Measurements from ENCODE around the gene RAB11FIP3. TPM values are rescaled to one million over a fixed set of nuclear protein-coding genes. Genes with fewer than 3 reads are reported as not detected.
"Not testable (repeated sequence)": the region's sequence is repeated elsewhere in the genome, so short reads cannot be mapped to it uniquely, and the experiment has no call there.

Gene RAB11FIP3
- total RNA-seq, 3 donors from 2014 or later, result 22.0 to 44.6 (median 24.5) TPM

DNA sequence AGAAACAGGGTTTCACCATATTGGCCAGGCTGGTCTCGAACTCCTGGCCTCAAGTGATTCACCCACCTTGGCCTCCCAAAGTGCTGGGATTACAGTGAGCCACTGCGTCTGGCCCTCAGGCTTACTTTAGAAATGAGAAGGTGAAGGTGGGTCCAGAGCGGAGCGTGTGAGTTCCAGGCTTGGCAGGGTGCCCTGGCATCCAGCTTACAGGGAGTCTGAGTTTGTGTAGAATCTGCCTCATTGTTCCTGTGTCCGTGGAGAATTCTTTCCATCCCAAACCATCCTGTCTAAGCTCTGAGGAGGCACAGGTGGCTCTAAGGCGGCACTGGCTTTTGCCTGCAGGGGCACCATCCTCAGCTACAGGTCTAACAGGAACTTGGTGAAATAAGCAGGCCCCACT, 50.6 kb downstream of the RAB11FIP3 start:
- H3K4me1 ChIP-seq, result no peaks in the 10 kb centered on the region
- no peaks in the 10 kb centered on the region for H3K9me3 ChIP-seq
- H3K4me3 ChIP-seq, result no peak overlapping the region
- intact Hi-C loops (cut with DNase I; ENCODE audit: low total_unique reads), result no loop called here
- TF ChIP-seq, protein P1, sequence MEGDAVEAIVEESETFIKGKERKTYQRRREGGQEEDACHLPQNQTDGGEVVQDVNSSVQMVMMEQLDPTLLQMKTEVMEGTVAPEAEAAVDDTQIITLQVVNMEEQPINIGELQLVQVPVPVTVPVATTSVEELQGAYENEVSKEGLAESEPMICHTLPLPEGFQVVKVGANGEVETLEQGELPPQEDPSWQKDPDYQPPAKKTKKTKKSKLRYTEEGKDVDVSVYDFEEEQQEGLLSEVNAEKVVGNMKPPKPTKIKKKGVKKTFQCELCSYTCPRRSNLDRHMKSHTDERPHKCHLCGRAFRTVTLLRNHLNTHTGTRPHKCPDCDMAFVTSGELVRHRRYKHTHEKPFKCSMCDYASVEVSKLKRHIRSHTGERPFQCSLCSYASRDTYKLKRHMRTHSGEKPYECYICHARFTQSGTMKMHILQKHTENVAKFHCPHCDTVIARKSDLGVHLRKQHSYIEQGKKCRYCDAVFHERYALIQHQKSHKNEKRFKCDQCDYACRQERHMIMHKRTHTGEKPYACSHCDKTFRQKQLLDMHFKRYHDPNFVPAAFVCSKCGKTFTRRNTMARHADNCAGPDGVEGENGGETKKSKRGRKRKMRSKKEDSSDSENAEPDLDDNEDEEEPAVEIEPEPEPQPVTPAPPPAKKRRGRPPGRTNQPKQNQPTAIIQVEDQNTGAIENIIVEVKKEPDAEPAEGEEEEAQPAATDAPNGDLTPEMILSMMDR (IDR thresholded peaks at IDR 0.05), result no peak
- TF ChIP-seq POLR2A (IDR thresholded peaks at IDR 0.05) (no peak), POLR2AphosphoS5 (IDR thresholded peaks at IDR 0.05) (no peak)
- no peaks in the 10 kb centered on the region for H3K36me3 ChIP-seq
- H3K27ac ChIP-seq, result no peak overlapping the region
- no peak for DNase-seq (ENCODE audit: low spot score in 2 of 2)
- H3K27me3 ChIP-seq, result no peaks in the 10 kb centered on the region

DNA sequence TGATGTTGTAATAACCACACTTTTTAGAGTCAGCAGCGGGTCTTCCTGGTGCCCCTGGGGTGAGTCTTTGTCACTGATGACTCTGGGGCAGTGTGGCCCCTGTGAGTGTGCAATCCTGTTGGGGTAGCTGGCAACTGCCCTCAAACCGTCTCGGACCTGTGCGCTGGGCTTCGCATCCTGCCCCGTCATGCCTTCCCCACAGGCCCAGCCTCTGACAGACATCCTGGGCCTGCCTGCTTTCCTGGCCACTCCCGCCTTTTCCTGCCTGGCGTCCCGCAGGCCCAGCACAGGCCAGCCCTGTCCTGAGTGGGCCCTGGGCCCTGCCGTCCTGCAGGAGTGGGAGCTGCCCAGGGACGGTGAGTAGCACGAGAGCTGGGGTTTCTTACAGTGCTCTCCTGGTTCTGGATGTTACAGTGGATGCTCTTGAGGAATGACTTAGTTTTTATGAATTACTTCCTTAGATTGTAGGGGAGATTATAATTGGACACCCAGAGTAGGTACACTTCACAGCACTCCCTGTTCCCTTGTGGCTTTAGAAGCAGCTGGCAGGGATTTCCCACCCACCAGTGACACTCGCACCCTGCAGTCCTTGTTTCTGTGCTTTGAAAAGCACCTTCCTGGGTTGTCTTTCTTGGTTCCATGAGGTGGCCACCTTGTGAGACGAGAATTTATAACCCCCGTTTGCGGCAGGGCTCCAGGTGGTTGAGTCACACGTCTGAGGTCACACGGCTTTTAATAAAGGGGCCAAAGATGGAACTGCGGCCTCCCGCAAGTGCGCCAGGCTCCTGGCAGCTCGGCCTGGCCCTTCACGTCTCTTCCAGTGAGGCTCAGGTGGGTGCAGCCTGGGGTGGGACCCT, 52.1 kb downstream of the RAB11FIP3 start:
- no peak overlapping the region for H3K4me3 ChIP-seq
- no peaks in the 10 kb centered on the region for H3K27me3 ChIP-seq
- no peaks in the 10 kb centered on the region for H3K36me3 ChIP-seq
- no peaks in the 10 kb centered on the region for H3K9me3 ChIP-seq
- DNase-seq (ENCODE audit: low spot score in 2 of 2), result no peak
- TF ChIP-seq POLR2A (IDR thresholded peaks at IDR 0.05) (no peak), POLR2AphosphoS5 (IDR thresholded peaks at IDR 0.05) (no peak)
- TF ChIP-seq, protein P1 (IDR thresholded peaks at IDR 0.05), result no peak
- no peaks in the 10 kb centered on the region for H3K4me1 ChIP-seq
- intact Hi-C loops (cut with DNase I; ENCODE audit: low total_unique reads), result no loop called here
- H3K27ac ChIP-seq, result no peak overlapping the region

DNA sequence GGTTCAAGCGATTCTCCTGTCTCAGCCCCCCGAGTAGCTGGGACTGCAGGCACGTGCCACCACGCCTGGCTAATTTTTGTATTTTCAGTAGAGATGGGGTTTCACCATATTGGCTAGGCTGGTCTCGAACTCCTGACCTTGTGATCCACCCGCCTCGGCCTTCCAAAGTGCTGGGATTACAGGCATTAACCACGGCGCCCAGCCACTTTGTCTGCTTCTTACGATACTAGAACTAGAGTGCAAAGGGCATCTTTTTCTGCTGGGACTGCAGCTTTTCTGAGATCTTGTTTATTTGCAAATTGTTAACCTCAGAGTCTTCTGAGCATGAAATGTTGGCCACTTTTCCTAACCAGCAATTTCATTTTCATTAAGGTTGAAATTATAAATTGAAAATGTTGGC, 52.8 kb downstream of the RAB11FIP3 start:
- DNase-seq (ENCODE audit: low spot score in 2 of 2); intact Hi-C loops (cut with DNase I; ENCODE audit: low total_unique reads); H3K4me1 ChIP-seq; H3K36me3 ChIP-seq; H3K9me3 ChIP-seq; H3K27ac ChIP-seq; H3K4me3 ChIP-seq; H3K27me3 ChIP-seq: not testable (repeated sequence)

DNA sequence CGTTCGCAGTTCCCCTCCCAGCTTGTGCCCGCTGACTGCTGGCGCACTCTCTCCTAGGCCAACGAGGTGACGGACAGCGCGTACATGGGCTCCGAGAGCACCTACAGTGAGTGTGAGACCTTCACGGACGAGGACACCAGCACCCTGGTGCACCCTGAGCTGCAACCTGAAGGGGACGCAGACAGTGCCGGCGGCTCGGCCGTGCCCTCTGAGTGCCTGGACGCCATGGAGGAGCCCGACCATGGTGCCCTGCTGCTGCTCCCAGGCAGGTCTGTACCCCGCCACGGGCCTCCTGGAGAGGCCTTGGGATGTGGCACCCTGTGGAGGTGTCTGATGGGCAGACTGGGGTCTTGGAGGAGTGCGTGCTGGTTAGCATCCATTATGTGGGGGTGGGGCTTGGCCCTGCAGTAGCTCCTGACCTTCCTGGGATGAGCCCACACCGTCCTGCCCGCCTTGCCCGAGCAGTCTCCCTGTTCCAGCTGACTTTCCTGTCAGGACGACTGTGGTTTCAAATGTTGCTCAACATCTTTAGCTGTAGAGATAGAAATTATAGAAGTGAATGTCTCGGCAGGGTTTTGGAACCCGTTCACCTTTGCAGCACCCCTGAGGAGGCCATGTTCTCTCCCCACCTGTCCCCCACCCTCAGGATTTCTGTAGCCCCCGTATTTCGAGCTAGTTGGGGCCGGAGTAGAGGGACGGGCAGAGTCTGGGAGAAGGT, 57.2 kb downstream of the RAB11FIP3 start:
- Histone ChIP-seq H3K27me3 (no peaks in the 10 kb centered on the region), H3K36me3 (no peaks in the 10 kb centered on the region), H3K4me3 (no peak overlapping the region), H3K4me1 (no peaks in the 10 kb centered on the region), H3K27ac (no peak overlapping the region), H3K9me3 (no peaks in the 10 kb centered on the region)
- intact Hi-C loops (cut with DNase I; ENCODE audit: low total_unique reads), result no loop called here
- DNase-seq (ENCODE audit: low spot score in 2 of 2), result no peak
- TF ChIP-seq POLR2AphosphoS5 (IDR thresholded peaks at IDR 0.05) (no peak), POLR2A (IDR thresholded peaks at IDR 0.05) (no peak)
- TF ChIP-seq, protein P1 (IDR thresholded peaks at IDR 0.05), result no peak

DNA sequence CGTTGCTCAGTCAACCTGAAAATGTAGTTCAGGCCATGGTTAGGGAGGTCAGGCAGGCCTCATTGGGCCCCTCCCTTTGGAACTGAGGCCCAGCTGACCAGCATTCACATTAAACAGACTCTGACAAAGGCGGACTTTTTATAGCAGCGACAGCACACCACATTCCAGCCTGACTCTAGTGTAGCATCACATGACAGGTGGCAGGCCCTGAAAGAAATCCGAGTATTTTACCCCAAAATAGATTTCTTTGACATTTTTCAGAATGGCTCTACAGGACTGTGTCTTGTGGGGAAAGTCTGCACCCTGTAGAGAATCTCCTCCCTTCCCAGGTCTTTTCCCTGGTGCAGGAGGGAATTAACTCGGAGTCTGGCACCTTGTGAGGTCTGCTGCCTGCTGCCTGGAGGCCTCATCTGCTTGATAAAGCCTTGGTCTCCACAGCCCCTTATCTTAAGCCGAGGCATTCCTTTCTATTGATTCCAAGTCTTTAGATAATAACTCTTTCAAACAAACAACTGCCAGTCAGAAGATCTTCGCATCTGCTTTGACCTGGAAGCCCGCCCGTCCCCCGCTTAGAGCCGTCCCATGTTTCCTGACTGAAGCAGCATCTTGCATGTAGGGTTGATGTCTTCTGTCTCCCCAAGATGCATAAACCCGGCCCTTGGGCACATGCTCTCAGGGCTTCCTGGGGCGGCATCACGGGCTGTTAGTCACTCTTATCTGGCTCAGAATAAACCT, 58.1 kb downstream of the RAB11FIP3 start:
- Histone ChIP-seq H3K4me1 (no peaks in the 10 kb centered on the region), H3K27me3 (no peaks in the 10 kb centered on the region), H3K9me3 (no peaks in the 10 kb centered on the region), H3K4me3 (no peak overlapping the region), H3K27ac (no peak overlapping the region), H3K36me3 (no peaks in the 10 kb centered on the region)
- TF ChIP-seq POLR2A (IDR thresholded peaks at IDR 0.05) (no peak), POLR2AphosphoS5 (IDR thresholded peaks at IDR 0.05) (no peak)
- TF ChIP-seq, protein P1 (IDR thresholded peaks at IDR 0.05), result no peak
- intact Hi-C loops (cut with DNase I; ENCODE audit: low total_unique reads), result no loop called here
- DNase-seq (ENCODE audit: low spot score in 2 of 2), result no peak

Data from breast epithelium (tissue), 4 donors.